ENCODE measurements around the gene MFSD12. TPM values are rescaled to one million over a fixed set of nuclear protein-coding genes. Genes with fewer than 3 reads are reported as not detected.

MFSD12 gene
- total and polyA plus RNA-seq, 2 experiments from 2014 or later = 23.0 to 67.9 TPM

DNA sequence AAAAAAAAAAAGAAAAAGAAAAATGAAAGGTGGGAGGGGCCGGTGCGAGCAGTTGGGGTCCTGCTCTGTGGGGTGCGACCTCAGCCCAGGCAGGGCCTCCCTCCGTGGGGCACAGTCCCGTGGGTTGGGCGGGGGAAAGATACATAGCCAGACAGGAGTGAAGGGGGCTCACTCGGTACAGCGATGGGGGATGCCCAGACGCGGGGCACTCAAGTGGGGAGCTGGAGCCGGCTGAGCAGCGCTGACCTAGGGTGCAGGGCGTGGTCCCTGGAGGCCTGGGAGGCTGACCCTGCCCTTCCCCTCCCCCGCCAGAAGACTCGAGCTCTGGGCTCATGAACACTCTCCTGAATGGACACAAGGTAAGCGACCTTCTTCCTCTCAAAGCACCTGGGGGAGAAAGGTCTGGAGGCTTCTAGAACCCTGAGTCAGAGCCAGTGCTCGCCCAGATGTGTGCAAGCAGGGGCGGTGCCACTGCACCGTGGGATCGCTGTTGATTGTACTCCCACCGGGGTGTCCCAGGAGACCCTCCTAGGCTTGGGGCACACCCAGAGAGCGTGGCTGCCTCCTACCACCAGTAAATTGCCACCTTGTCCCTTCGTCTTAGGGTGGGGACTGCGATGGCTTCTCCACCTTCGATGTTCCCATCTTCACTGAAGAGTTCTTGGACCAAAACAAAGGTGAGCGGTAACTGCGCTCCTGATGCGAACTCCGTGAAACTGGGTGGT is 18.7 kb upstream of the MFSD12 start:
- in situ Hi-C loops (cut with MboI) = no loop called here
- H3K36me3 ChIP-seq (ENCODE audit: low read depth) = no peaks in the 10 kb centered on the region
- H3K9ac ChIP-seq = peak overlapping the region; percentile 20; the same call in 1 of the 2 replicates
- H3K4me3 ChIP-seq = peak overlapping the region; percentile 52
- TF ChIP-seq EZH2 (IDR thresholded peaks at IDR 0.05; ENCODE audit: insufficient read depth, poor library complexity, severe bottlenecking) (no peak), EZH2phosphoT487 (IDR thresholded peaks at IDR 0.05; ENCODE audit: insufficient read depth, low read depth) (no peak)
- H3F3A ChIP-seq (ENCODE audit: insufficient read depth) = peaks cover 35% of the 10 kb centered on the region
- peak overlapping the region; percentile 36 for H3K4me2 ChIP-seq (ENCODE audit: unreplicated experiment)
- 0 out of 2 replicates have a peak overlapping the region, but pooled peaks have one; percentile 32 for H2AFZ ChIP-seq
- no peak for DNase-seq
- 57 to 67% methylated on average over 18 to 28 of the region's 29 CpGs for WGBS, 2 experiments (ENCODE audit: low coverage in 1 of 2, low lambda C conversion rate in 2 of 2, missing lambda C conversion rate in 2 of 2)
- no peaks in the 10 kb centered on the region for H4K20me1 ChIP-seq (ENCODE audit: insufficient read depth)
- no peak overlapping the region for H3K27ac ChIP-seq
- H3K79me2 ChIP-seq (ENCODE audit: insufficient read depth) = no peaks in the 10 kb centered on the region; the same call in 1 of the 2 replicates
- H3K27me3 ChIP-seq (replicated peaks; ENCODE audit: insufficient read depth) = no peaks in the 10 kb centered on the region
- peaks cover 20% of the 10 kb centered on the region for H3K4me1 ChIP-seq (ENCODE audit: insufficient read depth)
- H3K9me3 ChIP-seq (ENCODE audit: low read depth) = no peaks in the 10 kb centered on the region
- H3K9me2 ChIP-seq (ENCODE audit: insufficient read depth) = no peaks in the 10 kb centered on the region

DNA sequence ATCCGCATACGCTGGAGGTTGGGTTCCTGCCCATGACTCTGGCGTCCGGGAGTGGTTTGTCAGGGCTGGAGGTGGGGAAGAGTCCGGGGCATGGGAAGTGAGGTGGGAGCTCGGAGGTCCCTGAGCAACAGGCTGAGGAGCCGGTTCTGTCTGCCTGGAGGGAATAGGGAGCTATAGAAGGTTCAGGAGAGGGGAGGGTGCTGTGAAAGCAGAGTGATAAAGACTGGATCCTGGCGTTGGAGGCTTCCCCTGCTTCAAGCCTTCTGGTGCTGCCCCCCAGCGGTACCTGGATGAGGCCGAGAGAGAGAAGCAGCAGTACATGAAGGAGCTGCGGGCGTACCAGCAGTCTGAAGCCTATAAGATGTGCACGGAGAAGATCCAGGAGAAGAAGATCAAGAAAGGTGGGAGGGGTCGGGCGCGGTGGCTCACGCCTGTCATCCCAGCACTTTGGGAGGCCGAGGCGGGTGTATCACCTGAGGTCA is 17.9 kb upstream of the MFSD12 start:
- Histone ChIP-seq H3K4me2 (ENCODE audit: unreplicated experiment) (no peak overlapping the region), H2AFZ (no peak overlapping the region), H3K27me3 (replicated peaks; ENCODE audit: insufficient read depth) (no peaks in the 10 kb centered on the region), H3F3A (ENCODE audit: insufficient read depth) (peaks cover 28% of the 10 kb centered on the region), H3K79me2 (ENCODE audit: insufficient read depth) (no peaks in the 10 kb centered on the region; the same call in 1 of the 2 replicates), H3K4me1 (ENCODE audit: insufficient read depth) (peaks cover 14% of the 10 kb centered on the region), H4K20me1 (ENCODE audit: insufficient read depth) (no peaks in the 10 kb centered on the region), H3K9ac (no peak overlapping the region), H3K9me2 (ENCODE audit: insufficient read depth) (no peaks in the 10 kb centered on the region), H3K4me3 (no peak overlapping the region), H3K9me3 (ENCODE audit: low read depth) (no peaks in the 10 kb centered on the region), H3K27ac (no peak overlapping the region), H3K36me3 (ENCODE audit: low read depth) (no peaks in the 10 kb centered on the region)
- DNase-seq = no peak
- 85 to 88% methylated on average over 19 of the region's 19 CpGs for WGBS, 2 experiments (ENCODE audit: low coverage in 1 of 2, low lambda C conversion rate in 2 of 2, missing lambda C conversion rate in 2 of 2)
- in situ Hi-C loops (cut with MboI) = no loop called here
- no peak for TF ChIP-seq EZH2 (IDR thresholded peaks at IDR 0.05; ENCODE audit: insufficient read depth, poor library complexity, severe bottlenecking)
- TF ChIP-seq EZH2phosphoT487 (IDR thresholded peaks at IDR 0.05; ENCODE audit: insufficient read depth, low read depth) = no peak

DNA sequence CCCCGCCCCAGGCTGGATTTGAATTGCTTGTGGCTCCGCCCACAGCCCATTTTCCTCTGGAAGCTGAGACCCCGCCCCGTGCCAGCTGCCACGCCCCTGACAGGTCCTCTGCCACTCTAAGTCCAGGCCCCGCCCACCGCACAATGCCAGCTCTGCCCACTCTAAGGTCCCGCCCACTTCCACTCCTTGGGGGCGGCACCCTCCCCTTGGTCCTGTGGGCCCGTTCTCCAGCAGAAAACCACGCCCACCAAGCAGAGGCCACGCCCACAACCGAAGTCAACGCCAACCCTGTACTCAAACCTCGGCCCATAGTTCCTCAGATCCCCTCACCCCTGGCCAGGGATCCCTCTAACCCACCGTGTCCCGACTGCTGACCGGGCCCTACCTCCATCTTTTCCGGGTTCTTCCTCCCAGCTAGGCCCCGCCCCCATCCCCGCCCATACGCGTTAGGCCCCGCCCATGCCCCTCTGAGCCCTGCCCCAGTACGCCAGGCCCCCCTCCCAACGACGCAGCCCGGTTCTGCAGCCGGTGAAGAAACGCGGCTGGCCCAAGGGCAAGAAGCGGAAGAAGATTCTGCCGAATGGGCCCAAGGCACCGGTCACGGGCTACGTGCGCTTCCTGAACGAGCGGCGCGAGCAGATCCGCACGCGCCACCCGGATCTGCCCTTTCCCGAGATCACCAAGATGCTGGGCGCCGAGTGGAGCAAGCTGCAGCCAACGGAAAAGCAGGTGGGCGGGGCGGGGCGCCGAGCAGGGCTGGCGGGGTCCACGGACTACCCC is 16.7 kb upstream of the MFSD12 start:
- H3K9me2 ChIP-seq (ENCODE audit: insufficient read depth) = no peaks in the 10 kb centered on the region
- in situ Hi-C loops (cut with MboI) = no loop called here
- no peaks in the 10 kb centered on the region for H3K9me3 ChIP-seq (ENCODE audit: low read depth)
- H3K79me2 ChIP-seq (ENCODE audit: insufficient read depth) = no peaks in the 10 kb centered on the region; the same call in 1 of the 2 replicates
- H4K20me1 ChIP-seq (ENCODE audit: insufficient read depth) = no peaks in the 10 kb centered on the region
- H2AFZ ChIP-seq = no peak overlapping the region
- H3K4me1 ChIP-seq (ENCODE audit: insufficient read depth) = peaks cover 7% of the 10 kb centered on the region; the same call in 1 of the 2 replicates
- peaks cover 17% of the 10 kb centered on the region for H3F3A ChIP-seq (ENCODE audit: insufficient read depth)
- H3K9ac ChIP-seq = peak overlapping the region; percentile 90
- DNase-seq = peak; percentile 99
- H3K4me2 ChIP-seq (ENCODE audit: unreplicated experiment) = peak overlapping the region; percentile 89
- 58 to 66% methylated on average over 38 to 55 of the region's 55 CpGs for WGBS, 2 experiments (ENCODE audit: low coverage in 1 of 2, low lambda C conversion rate in 2 of 2, missing lambda C conversion rate in 2 of 2)
- H3K4me3 ChIP-seq = peak overlapping the region; percentile 89
- TF ChIP-seq EZH2phosphoT487 (IDR thresholded peaks at IDR 0.05; ENCODE audit: insufficient read depth, low read depth) (no peak), EZH2 (IDR thresholded peaks at IDR 0.05; ENCODE audit: insufficient read depth, poor library complexity, severe bottlenecking) (no peak)
- no peaks in the 10 kb centered on the region for H3K27me3 ChIP-seq (replicated peaks; ENCODE audit: insufficient read depth)
- no peaks in the 10 kb centered on the region for H3K36me3 ChIP-seq (ENCODE audit: low read depth)
- H3K27ac ChIP-seq = no peak overlapping the region

DNA sequence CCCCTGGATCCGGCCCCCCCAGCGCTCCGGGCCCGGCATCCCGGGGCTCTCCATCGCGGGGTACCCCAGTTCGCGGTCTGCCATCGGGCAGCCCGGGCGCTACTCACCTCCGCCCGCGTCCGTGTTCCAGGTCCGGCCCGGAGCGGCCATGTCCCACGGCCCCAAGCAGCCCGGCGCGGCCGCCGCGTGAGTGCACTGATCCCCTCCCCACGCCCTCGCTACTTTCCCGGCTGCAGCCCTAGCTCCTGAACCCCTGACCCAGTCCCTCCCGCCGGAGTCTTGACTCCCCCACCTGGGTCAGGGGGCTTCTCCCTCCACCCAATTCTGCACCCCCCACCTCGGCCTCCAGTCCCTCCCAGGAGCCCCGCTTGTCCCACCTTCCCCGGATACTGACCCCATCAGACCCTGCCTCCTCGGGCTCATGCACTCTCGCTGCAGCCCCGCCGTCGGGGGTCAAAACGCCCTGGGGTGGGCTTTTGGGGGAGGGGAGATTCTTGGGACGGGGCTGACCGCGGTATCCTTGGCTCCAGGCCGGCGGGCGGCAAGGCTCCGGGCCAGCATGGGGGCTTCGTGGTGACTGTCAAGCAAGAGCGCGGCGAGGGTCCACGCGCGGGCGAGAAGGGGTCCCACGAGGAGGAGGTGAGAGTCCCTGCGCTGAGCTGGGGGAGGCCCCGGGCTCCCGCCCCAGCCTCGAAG is 15.9 kb upstream of the MFSD12 start:
- WGBS, 2 experiments (ENCODE audit: low coverage in 1 of 2, low lambda C conversion rate in 2 of 2, missing lambda C conversion rate in 2 of 2) = 1% methylated on average over 47 to 60 of the region's 60 CpGs
- no peaks in the 10 kb centered on the region; the same call in 1 of the 2 replicates for H3K79me2 ChIP-seq (ENCODE audit: insufficient read depth)
- no peaks in the 10 kb centered on the region for H3K9me3 ChIP-seq (ENCODE audit: low read depth)
- no peaks in the 10 kb centered on the region for H3K9me2 ChIP-seq (ENCODE audit: insufficient read depth)
- H3K27ac ChIP-seq = peak overlapping the region; percentile 57
- H3K4me2 ChIP-seq (ENCODE audit: unreplicated experiment) = peak overlapping the region; percentile 89
- in situ Hi-C loops (cut with MboI) = no loop called here
- TF ChIP-seq EZH2phosphoT487 (IDR thresholded peaks at IDR 0.05; ENCODE audit: insufficient read depth, low read depth) (no peak), EZH2 (IDR thresholded peaks at IDR 0.05; ENCODE audit: insufficient read depth, poor library complexity, severe bottlenecking) (no peak)
- peaks cover 7% of the 10 kb centered on the region; the same call in 1 of the 2 replicates for H3K4me1 ChIP-seq (ENCODE audit: insufficient read depth)
- H3K36me3 ChIP-seq (ENCODE audit: low read depth) = no peaks in the 10 kb centered on the region
- H3K4me3 ChIP-seq = peak overlapping the region; percentile 89
- H2AFZ ChIP-seq = peak overlapping the region; percentile 63
- H4K20me1 ChIP-seq (ENCODE audit: insufficient read depth) = no peaks in the 10 kb centered on the region
- H3K27me3 ChIP-seq (replicated peaks; ENCODE audit: insufficient read depth) = no peaks in the 10 kb centered on the region
- peaks cover 11% of the 10 kb centered on the region for H3F3A ChIP-seq (ENCODE audit: insufficient read depth)
- peak overlapping the region; percentile 90 for H3K9ac ChIP-seq
- DNase-seq = peak; percentile 66
